Stimulated activated naive CD8-positive, alpha-beta T cell treated with anti-CD3 and anti-CD28 coated beads, Interleukin-15, amount 100 ng/mL, for 72 hours (primary cell): ENCODE measurements around the gene VASH1.

Source experiments
- ATAC-seq: fragments of 150-1000 bp; cut with Tn5 transposase; 2 replicates; pipeline ENCODE4 v1.10.0; 2021; ENCODE audit warnings: mild to moderate bottlenecking, moderate library complexity
- DNase-seq, 2 donors: peaks; one replicate each; pipeline ENCODE4 v3.0.0; 2021 to 2022
- H3K27ac Mint-ChIP-seq, 2 donors: one replicate each; pipeline ENCODE4 v1.8.0; 2022; ENCODE audit warnings: mild to moderate bottlenecking in 2 of 2, mixed read lengths in 2 of 2, moderate library complexity in 2 of 2
- H3K27me3 Mint-ChIP-seq: one replicate; pipeline ENCODE4 v1.8.0; 2022; ENCODE audit warnings: mixed read lengths
- H3K4me1 Mint-ChIP-seq: one replicate; pipeline ENCODE4 v1.8.0; 2022; ENCODE audit warnings: mild to moderate bottlenecking, mixed read lengths
- H3K4me3 Mint-ChIP-seq, 2 donors: one replicate each; pipeline ENCODE4 v1.8.0; 2022; ENCODE audit warnings: mild to moderate bottlenecking in 2 of 2, mixed read lengths in 2 of 2, moderate library complexity in 1 of 2
- H3K9me3 Mint-ChIP-seq, 2 donors: one replicate each; pipeline ENCODE4 v1.8.0; 2022; ENCODE audit warnings: mixed read lengths in 2 of 2

VASH1 gene

GRCh38 chr14:76761960-76762410, 717 bp downstream of the VASH1 start:
- peak; percentile 10 for ATAC-seq
- peak overlapping the region; percentile 80 to 85 for H3K4me3 Mint-ChIP-seq

GRCh38 chr14:76762411-76763095, 1.3 kb downstream of the VASH1 start:
- ATAC-seq (no peak), DNase-seq (no peak)
- H3K27ac Mint-ChIP-seq, result peak overlapping the region in 1 of 2 donors; percentile 28
- H3K27me3 Mint-ChIP-seq, result peaks cover 56% of the 10 kb centered on the region
- no peaks in the 10 kb centered on the region for H3K9me3 Mint-ChIP-seq
- peak overlapping the region; percentile 80 to 85 for H3K4me3 Mint-ChIP-seq
- H3K4me1 Mint-ChIP-seq, result peaks cover 25% of the 10 kb centered on the region

More at GRCh38 chr14:76761960-76762410, 717 bp downstream of the VASH1 start:
- peaks cover 23% of the 10 kb centered on the region for H3K4me1 Mint-ChIP-seq
- H3K27me3 Mint-ChIP-seq, result peaks cover 56% of the 10 kb centered on the region
- no peak overlapping the region for H3K27ac Mint-ChIP-seq
- H3K9me3 Mint-ChIP-seq, result no peaks in the 10 kb centered on the region
- DNase-seq, result no peak

GRCh38 chr14:76763096-76764041, 2.1 kb downstream of the VASH1 start:
- Mint-ChIP-seq H3K27ac (no peak overlapping the region), H3K27me3 (peaks cover 48% of the 10 kb centered on the region), H3K4me1 (peaks cover 33% of the 10 kb centered on the region), H3K4me3 (peak overlapping the region in 1 of 2 donors; percentile 85), H3K9me3 (no peaks in the 10 kb centered on the region)
- no peak for ATAC-seq
- no peak for DNase-seq

GRCh38 chr14:76765461-76765931, 4.2 kb downstream of the VASH1 start:
- Mint-ChIP-seq H3K4me3 (no peak overlapping the region), H3K27ac (no peak overlapping the region), H3K4me1 (peaks cover 45% of the 10 kb centered on the region), H3K27me3 (peaks cover 36% of the 10 kb centered on the region), H3K9me3 (no peaks in the 10 kb centered on the region)
- ATAC-seq (no peak), DNase-seq (no peak)

- peaks cover 37% of the 10 kb centered on the region for H3K4me1 Mint-ChIP-seq
- peak; percentile 98 for ATAC-seq
- no peaks in the 10 kb centered on the region for H3K9me3 Mint-ChIP-seq
- peaks cover 39% of the 10 kb centered on the region for H3K27me3 Mint-ChIP-seq
- DNase-seq, result peak; percentile 44 to 66
- H3K27ac Mint-ChIP-seq, result peak overlapping the region; percentile 80 to 89
- peak overlapping the region; percentile 65 for H3K4me3 Mint-ChIP-seq
Observed at GRCh38 chr14:76767681-76768656, 6.7 kb downstream of the VASH1 start.

GRCh38 chr14:76768671-76769500, 7.6 kb downstream of the VASH1 start:
- Mint-ChIP-seq H3K27ac (peak overlapping the region; percentile 80 to 89), H3K9me3 (no peaks in the 10 kb centered on the region), H3K4me3 (peak overlapping the region; percentile 65), H3K4me1 (peaks cover 41% of the 10 kb centered on the region), H3K27me3 (peaks cover 30% of the 10 kb centered on the region)
- ATAC-seq (peak; percentile 45), DNase-seq (peak in 1 of 2 donors; percentile 0)

GRCh38 chr14:76769636-76770292, 8.5 kb downstream of the VASH1 start:
- H3K27ac Mint-ChIP-seq, result peak overlapping the region in 1 of 2 donors; percentile 12

GRCh38 chr14:76770521-76771436, 9.5 kb downstream of the VASH1 start:
- no peak for ATAC-seq
- DNase-seq, result peak in 1 of 2 donors; percentile 0
- Mint-ChIP-seq H3K27me3 (peaks cover 28% of the 10 kb centered on the region), H3K27ac (peak overlapping the region in 1 of 2 donors; percentile 54), H3K4me1 (peaks cover 42% of the 10 kb centered on the region), H3K4me3 (no peak overlapping the region), H3K9me3 (no peaks in the 10 kb centered on the region)

More at GRCh38 chr14:76769636-76770292, 8.5 kb downstream of the VASH1 start:
- H3K4me3 Mint-ChIP-seq, result no peak overlapping the region
- peaks cover 28% of the 10 kb centered on the region for H3K27me3 Mint-ChIP-seq
- ATAC-seq, result no peak
- peak in 1 of 2 donors; percentile 0 for DNase-seq
- no peaks in the 10 kb centered on the region for H3K9me3 Mint-ChIP-seq
- peaks cover 42% of the 10 kb centered on the region for H3K4me1 Mint-ChIP-seq

- DNase-seq, result no peak
- Mint-ChIP-seq H3K4me3 (no peak overlapping the region), H3K4me1 (peaks cover 42% of the 10 kb centered on the region), H3K27me3 (peaks cover 28% of the 10 kb centered on the region), H3K9me3 (no peaks in the 10 kb centered on the region), H3K27ac (no peak overlapping the region)
- no peak for ATAC-seq
Observed at GRCh38 chr14:76771437-76771980, 10.2 kb downstream of the VASH1 start.

- ATAC-seq (no peak), DNase-seq (no peak)
- Mint-ChIP-seq H3K4me1 (peaks cover 40% of the 10 kb centered on the region), H3K27me3 (peaks cover 28% of the 10 kb centered on the region), H3K9me3 (no peaks in the 10 kb centered on the region), H3K27ac (peak overlapping the region in 1 of 2 donors; percentile 78), H3K4me3 (peak overlapping the region in 1 of 2 donors; percentile 29)
Observed at GRCh38 chr14:76772300-76773187, 11.3 kb downstream of the VASH1 start.

- Mint-ChIP-seq H3K4me3 (peak overlapping the region in 1 of 2 donors; percentile 29), H3K9me3 (no peaks in the 10 kb centered on the region), H3K27me3 (peaks cover 28% of the 10 kb centered on the region), H3K4me1 (peaks cover 32% of the 10 kb centered on the region), H3K27ac (peak overlapping the region; percentile 61 to 78)
- ATAC-seq, result peak; percentile 55
- no peak for DNase-seq
Observed at GRCh38 chr14:76773188-76773885, 12.1 kb downstream of the VASH1 start.
